ENCODE results near the gene CAV3.
"Not testable (repeated sequence)": the region's sequence is repeated elsewhere in the genome, so short reads cannot be mapped to it uniquely, and the experiment has no call there.

The CAV3 gene

DNA sequence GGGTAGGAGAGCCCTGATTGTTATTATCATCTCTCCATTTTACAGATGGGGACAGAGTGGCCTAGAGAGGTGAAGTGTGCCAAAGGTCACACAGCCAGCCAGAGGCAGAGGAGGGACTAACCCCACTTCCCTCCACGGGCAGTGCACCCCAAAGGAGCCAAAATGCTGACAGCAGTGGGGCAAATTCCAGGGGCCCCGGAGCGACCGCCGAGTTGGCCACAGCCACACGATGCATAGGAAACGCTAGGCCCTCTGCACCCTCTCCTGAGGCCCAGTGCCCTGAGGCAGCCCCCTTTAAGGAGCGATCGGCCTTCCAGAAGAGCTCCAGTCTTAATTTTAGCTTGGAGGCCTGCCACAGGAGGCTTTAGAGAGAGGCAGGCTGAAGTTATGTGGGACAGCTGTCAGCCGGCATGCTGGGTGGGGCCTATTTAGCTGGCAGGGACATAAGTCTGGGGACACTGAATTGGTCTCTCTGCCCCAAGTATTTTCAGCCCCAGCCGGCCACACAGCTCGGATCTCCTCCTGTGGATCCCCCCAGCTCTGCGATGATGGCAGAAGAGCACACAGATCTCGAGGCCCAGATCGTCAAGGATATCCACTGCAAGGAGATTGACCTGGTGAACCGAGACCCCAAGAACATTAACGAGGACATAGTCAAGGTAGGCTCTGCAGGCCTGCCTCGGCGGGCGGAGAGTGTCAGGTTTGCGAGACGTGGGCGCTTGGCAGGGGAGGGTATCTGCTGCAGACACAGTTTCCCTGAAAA, at the start of gene CAV3:
TSS of gene CAV3 (plus strand) at position 471 of the 763 bp plus-strand sequence. CDS start at position 546, 75 bp downstream.
- DNase-seq: no peak

DNA sequence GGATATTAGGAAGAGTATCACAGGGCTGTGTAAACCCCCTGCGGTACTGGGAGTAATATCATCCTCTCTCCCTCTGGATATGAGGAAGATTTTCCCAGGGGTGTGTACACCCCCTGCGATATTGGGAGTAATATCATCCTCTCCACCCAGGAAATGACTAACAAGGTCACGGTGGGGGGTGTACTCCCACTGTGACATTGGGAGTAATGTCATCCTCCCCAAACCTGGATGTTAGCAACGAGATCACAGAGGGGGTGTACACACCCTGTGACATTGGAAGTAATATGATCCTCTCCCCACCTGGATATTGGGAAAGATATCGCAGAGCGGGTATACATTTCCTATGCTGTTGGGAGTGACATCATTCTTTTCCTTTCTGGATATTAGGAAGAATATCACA, 48.6 kb upstream of the CAV3 start:
- DNase-seq: not testable (repeated sequence)

DNA sequence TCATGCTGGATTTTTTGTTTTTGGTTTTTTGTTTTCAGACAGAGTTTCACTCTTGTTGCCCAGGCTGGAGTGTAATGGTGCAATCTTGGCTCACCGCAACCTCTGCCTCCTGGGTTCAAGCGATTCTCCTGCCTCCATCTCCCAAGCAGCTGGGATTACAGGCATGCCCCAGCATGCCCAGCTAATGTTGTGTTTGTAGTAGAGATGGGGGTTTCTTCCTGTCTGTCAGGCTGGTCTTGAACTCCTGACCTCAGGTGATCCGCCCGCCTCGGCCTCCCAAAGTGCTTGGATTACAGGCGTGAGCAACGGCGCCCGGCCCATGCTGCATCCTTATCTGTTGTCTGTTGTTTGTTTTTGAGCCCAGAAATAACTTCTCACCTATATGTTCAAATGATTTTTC, 42.3 kb upstream of the CAV3 start:
- not testable (repeated sequence) for DNase-seq

DNA sequence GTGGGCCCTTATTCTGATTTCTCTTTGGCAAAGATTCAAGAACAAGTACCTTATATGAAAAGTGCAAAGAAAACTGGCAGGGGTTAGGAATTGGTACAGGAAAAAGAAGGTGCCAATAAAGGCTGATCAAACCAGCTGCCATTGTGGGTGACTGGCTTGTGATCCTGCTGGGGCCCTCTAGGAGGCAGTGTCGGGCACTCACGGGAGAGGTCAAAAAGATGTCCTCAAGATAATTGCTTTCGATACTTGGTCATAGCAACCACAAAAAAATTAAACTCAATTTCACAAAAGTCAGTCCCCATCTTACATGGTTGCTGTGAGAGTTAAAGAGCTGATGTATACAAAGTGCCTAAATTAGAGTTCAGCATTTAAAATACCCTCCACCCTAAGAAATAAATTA, 31.0 kb upstream of the CAV3 start:
- peak; percentile 3 for DNase-seq

DNA sequence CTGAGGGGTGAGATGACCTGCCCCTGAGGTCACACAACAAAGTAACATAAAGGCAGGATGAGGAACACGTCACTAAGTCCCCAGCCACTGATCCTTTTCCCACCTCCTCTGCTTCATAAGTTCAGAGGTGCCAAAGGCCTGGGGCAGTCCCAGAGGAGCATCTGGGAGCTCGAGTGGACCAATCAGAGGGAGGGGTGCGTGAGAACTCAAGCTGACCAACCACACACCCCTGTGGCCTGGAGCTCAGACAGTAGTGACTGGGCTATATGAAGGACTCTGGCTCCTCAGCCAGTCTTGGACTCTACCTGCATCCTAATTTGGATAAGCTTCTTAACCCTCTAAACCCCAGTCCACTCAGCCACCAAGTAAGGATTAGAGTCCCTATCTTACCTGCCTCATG, 28.0 kb upstream of the CAV3 start:
- no peak for DNase-seq

DNA sequence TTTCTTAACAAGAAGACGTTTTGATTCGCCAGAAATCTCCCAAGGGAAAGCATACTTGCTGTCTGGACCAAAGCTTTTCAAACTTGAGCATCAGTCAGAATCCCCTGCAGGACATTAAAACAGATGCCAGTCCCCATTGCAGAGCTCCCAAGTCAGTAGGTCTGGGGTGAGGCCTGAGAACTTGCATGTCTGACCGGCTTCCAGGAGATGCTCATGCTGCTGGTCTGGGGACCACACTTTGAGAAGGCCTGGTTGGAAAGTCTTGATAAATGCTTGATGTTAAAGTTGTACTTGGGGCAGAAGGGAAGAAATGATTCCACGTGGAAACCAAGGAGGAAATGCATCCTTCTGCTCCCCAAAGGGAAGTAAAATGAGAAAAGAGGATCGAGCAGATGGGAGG, 24.3 kb upstream of the CAV3 start:
- no peak for DNase-seq

DNA sequence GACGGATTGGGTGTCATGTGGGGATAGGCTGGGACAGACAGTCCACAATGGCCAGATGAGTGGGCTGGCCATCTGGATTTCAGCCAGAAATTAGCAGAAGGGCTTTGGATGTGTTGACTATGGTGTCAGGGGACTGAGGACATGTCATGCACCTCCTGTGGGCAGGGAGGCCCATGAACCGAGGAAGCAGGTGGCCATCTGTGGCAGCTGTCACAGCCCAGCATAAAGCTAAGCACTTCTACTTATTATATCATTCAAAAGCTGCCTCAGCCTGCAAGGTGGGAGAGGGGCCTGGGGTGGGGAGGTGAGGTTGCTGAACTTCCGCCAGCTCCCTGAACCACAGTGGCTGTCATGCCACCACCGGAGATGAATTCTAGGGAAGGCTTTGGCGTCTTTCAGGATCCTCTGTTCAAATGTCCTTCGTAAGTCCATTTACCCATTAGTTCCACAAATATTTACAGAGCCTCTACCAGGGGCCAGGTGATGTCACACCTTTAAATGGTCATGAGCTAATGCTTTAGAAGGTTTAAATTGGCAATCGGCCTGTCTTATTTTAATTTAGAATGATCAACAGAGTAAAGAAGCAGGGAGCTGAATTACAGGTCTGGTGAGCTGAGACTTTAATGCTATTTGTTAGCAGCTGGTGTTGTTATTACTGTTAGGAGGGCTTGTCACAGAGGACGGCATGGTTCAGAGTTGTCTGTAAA, 23.6 kb upstream of the CAV3 start:
- DNase-seq: no peak

DNA sequence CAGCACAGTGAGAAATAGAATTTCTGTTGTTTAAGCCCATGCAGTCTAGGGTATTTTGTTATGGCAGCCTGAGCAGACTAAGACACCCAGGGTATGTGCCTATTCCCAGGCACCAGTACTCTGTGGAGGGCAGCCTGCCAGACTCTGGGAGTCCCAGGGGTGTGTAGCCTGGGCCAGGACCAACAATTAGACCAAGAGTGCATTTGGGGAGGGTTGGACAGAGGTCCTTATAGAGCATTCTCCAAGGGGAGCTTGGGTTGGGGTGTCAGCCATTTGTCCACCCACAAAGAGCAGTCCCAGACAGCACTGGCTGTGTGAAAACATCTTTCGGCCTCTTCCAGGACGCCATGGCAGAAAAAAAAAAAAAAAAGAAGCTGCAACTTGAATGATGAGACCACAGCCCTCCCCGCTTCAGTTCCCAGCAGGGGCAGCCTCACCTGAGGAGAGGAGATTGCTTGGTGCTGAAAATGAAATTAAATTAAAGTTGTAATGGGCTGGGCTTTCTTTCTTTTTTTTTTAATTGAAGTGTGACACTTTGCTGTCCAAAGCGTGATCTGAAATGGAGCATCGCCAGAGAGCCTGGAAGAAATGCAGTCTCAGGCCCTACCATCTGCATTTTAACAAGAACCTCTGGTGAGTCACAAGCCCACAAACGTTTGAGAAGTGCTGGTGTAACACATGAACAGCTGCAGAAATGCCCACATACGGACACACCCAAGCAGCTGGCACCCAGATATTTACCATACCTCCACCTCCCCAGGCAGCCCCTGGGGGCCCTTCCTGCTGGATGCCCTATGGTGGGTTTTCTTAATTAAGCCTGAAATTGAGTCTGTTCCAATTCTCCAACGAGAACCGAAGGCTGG, 21.3 kb upstream of the CAV3 start:
- DNase-seq: peak; percentile 5

DNA sequence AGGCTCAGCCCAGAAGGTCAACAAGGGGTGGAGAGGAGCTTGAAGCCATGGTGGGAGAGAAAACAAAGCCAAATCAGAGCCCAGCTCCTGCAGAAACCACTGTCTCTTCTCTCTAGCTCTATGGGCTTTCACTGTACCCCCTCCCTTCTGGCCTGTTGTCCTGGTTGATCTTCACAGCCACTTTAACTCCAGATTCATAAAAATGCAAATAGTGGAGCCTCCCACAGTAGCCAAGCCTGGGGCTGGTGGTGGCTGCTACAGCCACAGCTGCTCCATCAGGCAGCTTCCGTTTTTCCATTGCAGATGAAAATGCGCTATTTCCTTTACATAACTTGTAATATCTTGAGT, 20.7 kb upstream of the CAV3 start:
- no peak for DNase-seq

DNA sequence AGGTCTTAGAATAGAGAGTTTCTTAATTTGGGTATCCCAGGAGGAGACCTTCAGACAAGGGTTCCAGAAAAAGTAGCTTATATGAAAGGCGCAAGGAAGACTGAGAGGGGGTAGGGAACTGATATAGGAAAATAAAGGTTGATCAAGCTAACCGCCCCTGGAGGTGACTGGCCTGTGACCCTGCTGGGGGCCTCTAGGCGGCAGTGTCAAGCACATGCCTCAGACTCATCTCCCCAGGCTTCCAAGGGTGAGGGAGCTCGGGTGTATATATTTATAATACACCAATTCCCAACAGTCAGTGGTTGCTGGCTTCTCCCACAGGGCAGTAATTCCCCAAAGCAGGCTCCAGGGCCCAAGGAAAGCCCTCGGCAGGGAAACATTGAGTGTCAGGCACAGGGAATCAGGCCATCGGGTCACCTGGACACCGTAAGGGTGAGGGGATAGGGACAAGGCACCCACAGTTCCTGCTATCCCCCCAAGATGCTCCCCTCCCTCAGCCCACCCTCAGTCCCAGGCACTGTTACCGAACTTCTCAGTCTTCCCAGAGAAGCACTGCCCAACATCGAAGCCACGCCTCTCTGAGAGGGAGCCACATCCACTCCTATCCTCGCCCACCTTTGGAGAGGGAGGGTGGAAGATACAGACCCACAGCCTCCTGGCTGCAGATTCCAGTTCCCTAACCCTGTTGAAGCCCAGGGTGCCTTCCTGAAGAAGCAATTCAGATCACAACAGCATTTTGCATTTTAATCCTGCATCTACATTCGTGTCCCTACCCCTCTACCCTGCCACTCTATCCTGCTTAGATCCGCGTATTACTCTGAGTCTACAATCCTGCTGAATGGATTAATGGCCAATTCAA, 19.5 kb upstream of the CAV3 start:
- DNase-seq: peak; percentile 19

DNA sequence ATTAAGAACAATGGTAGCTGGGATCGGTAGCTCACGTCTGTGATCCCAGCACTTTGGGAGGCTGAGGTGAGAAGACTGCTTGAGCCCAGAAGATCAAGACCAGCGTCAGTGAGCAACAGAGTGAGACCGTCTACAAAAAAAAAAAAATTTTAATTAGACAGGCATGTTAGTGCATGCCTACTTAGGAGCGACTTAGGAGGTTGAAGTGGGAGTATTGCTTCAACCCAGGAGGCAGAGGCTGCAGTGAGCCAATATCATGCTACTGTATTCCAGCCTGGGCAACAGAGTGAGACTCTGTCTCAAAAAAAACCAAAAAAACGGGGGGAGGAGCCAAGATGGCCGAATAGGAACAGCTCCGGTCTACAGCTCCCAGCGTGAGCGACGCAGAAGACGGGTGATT, 17.8 kb upstream of the CAV3 start:
- not testable (repeated sequence) for DNase-seq

DNA sequence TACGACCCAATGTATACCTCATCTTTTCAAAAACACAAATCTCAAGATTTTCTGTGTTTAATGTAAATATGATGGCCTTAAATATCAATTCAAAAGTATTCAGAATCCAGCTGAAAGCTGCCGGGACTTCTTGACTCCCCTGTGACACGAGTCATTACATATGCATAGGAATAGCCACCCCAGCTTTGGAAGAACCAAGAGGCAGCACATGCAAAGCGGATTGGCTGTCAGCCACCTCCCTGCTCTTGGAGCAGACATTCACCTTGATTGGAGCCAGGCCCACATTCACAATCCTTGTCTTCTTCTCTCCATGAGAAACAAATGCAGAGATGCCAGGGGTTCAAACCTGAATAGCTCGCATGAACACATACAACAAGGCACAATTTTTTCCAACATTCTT, 10.8 kb upstream of the CAV3 start:
- no peak for DNase-seq

DNA sequence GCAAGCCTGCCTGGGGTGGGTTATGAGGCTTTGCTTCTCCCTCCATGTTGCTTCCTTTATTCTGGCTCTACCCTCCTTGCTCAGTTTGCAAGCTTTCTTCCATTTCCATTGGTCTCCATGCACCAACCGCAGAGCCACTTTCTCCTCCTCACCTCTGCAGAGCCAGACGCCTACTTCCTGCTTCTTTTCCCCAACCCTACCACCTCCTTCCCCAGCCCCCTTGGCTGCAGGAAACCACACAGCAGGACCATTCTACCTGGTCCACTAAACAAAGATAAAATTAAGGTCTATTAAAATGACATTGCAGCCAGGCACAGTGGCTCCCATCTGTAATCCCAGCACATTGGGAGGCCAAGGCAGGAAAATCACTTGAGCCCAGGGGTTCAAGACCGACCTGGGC, 10.0 kb upstream of the CAV3 start:
- DNase-seq: no peak

DNA sequence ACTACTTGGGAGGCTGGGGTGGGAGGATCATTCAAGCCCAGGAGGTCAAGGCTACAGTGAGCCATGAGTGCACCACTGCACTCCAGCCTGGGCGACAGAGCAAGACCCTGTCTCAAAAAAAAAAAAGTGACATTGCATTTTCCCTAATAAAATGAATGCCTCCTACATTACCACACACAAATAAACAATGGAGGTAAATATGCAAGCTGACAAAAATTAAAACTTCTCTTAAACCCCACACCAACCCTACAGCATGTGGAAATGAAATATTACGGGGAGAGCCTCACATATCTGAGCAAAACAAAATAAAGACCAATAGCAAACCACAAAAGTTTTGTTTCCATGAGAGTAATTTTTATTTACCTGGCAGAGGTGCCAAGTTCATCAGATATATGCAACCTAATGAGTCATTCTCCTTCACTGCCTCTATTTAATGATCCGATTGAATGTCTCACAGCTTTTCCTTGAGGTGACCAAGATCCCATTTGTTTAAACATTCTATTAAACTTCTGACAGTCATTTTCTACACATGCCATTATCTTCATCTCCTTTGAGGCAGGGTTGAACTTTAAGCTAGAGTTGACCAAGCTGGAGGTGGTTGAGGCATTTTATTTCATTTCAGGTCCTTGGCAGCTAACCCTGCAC, 9.4 kb upstream of the CAV3 start:
- no peak for DNase-seq

DNA sequence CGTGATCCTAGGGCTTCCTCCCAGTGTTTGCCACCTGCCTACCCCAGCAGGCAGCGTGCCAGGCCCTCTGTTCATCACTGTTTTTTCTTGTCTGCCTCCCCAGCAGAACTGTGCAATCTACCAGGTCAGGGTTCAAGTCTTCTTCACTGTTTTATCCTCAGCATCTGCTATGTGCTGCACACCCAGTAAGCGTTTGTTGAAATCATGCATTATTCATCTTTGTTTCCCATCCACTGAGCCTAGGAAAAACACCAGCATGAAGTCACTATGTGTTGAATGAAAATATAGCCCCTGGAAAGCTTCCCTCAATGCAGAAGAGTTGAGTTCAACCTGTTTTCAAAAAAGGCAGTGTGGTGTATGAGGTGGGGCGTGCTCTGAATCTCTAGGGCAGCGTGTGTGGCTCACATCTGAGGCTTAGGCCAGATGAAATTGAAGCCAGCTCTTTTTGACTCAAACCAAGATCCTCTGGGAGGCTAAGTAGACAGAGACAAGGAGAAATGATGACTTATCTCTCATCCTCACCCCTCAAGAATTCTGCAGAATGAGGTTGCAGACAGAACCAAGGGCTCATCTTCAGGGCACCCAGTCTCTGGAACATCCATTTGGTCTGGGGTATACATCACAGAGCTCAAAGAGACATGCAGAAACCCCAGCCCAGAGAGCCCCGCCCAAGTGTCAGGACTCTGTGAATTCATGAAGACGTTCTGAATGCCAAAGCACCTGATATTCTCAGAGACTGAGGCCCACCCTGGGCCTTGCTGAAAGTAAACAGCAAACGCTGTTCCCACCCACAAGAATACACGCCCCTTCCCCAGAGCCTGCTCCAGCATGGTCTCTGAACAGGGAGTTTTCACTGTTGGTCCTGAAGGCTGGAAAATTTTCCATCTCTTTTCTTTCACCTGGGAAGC, 5.7 kb upstream of the CAV3 start:
- no peak for DNase-seq

DNA sequence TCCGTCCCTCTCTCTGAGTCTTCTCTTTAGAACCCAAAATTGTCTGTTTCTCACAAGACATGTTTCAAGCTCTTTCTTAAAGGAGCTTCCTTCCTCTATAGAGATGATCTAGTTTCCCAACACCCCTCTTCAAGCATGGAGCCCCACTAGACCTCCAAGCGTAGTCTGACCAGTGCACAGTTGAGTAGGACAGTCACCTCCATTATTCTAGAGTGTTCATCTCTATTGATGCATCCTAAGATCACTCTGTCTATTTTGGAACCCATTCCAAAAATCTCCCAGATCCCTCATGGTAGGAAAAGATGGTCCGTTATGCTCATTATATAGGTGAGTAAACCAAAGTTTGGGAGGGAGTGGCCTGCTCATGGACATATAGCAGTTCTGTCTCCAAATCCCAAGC, 4.1 kb upstream of the CAV3 start:
- DNase-seq: no peak

DNA sequence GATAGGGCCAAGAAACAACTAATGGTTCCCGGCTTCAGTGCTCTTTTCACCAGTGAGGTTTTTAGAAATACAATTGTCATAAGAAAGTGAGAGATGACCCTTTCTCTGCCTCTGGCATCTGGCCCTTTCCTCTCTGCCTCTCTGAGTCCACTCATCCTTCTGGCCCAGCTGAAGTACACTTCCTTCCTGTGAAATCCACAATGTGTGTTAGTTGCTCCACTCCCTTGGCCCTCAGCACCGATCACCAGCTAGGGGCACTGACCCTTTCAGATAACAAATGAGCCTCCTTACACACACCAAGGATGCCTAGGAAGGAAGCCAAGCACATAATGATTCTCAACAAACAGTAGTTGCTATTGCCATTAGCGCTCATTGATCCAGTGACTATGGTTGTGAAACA, 2.9 kb upstream of the CAV3 start:
- DNase-seq: no peak

DNA sequence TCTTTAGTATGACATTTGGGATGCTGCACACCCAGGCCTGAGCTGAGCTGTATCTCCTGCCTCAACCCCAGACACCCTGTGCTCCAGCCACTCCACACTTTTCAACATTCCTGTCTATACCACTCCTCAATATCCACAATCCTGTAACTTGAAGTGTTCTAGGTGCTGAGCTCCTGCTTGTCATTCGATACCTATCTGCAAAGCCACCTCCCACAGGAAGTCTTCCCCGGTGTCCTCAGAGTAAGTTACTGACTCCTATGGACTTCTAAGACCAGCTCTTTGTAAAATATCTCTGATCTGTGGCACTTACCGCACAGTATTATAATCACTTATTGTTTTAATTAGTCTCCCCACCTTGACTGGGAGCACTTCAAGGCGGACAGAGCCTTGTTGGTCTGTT, 1.2 kb upstream of the CAV3 start:
- DNase-seq: no peak

DNA sequence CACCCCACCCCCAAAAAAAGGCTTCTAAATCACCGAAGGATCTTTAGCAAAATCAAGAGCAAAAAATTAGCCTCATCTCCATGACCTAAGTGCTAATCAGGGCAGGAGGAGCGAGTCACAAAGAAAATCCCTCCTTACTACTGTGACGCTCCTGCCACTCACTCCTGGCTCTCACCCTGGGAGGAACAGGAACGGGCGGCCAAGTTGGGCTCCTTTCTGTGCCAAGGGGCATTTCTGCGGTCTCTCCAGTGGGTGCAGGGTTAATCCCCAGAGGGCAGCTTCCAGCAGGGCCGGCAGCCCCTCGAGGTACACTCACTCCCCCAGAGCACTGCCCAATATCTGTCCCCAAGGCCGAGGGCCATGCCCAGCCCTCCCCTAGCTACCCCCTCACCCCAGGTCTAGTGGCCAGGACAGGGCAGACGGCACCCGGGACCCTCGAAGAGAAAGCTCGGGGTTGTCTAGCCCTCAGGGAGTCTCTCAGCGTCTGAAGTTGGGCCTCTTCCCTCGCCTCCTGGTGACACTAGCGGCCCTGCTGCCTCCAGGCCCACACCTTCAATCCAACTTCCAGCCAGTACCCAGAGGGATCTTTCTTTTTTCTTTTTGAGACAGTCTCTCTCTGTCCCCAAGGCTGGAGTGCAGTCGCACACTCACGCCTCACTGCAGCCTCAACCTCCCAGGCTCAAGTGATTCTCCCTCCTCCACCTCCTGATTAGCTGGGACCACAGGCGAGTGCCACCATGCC, 706 bp downstream of the CAV3 start:
- DNase-seq: no peak

DNA sequence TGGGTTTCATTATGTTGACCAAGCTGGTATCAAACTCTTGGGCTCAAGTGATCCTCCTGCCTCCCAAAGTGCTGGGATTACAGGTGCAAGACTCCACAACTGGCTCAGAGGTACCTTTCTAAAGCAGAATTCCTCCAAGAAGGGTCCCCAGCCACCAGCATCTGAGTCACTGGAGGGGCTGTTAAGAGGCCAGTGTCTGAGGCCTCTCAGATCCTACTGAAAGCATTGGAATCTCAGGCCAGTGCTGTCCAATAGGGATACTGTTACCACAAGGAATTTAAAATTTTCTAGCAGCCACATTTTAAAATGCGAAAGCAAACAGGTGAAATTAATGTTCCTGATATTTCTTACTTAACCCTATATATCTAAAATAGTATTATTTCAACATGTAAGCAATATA, 1.3 kb downstream of the CAV3 start:
- no peak for DNase-seq
